Caco-2 (cell line): ENCODE data around the gene TECRL. TPM values are rescaled to one million over a fixed set of nuclear protein-coding genes. Genes with fewer than 3 reads are reported as not detected.

Experiments
- BruUV-seq: library from RNA; stranded (reverse); fragments of 400-500 nt; replicated peaks from 2 replicates; lab custom pipeline; 2021; lab: Mats Ljungman, UMichigan
- CTCF ChIA-PET: fragments of 300-600 bp; sonication (Branson Sonifier 250); formaldehyde crosslinking; loops from one replicate; lab custom pipeline; 2022; ENCODE audit warnings: antibody characterized with exemption; lab: Charles Lee
- POLR2A ChIA-PET: fragments of 300-600 bp; sonication (Branson Sonifier 250); formaldehyde crosslinking; loops from one replicate; lab custom pipeline; 2022; ENCODE audit warnings: antibody characterized with exemption; lab: Charles Lee
- DNase-seq, 2 experiments: peaks; one replicate each; pipeline versions ENCODE4 v3.0.0 to v3.0.0-alpha.2; 2020 to 2022
- H3K27me3 ChIP-seq: replicated peaks from 2 replicates; pipeline ENCODE4 v1.6.0; 2011; ENCODE audit warnings: low read length; ENCODE audit not compliant: control insufficient read depth, insufficient read depth
- H3K36me3 ChIP-seq: 2 replicates; pipeline ENCODE4 v1.5.1; 2011; ENCODE audit warnings: low read length; ENCODE audit not compliant: control insufficient read depth, insufficient read depth
- H3K4me1 ChIP-seq: fragments of 250-450 bp; sonication (Bioruptor Pico); 2 replicates; pipeline ENCODE4 v1.5.1; 2020; ENCODE audit warnings: mild to moderate bottlenecking
- H3K4me3 ChIP-seq: 2 replicates; pipeline ENCODE4 v1.5.1; 2011; ENCODE audit warnings: low read depth, mild to moderate bottlenecking, control low read depth, low read length
- H3K9me3 ChIP-seq: fragments of 250-450 bp; sonication (Bioruptor Pico); 2 replicates; pipeline ENCODE4 v1.5.1; 2020; ENCODE audit warnings: mild to moderate bottlenecking, moderate library complexity
- H3K27ac Mint-ChIP-seq: one replicate; pipeline ENCODE4 v1.8.0; 2022; ENCODE audit warnings: mixed read lengths; ENCODE audit not compliant: unreplicated experiment
- H3K27me3 Mint-ChIP-seq: one replicate; pipeline ENCODE4 v1.8.0; 2022; ENCODE audit warnings: mixed read lengths; ENCODE audit not compliant: insufficient read depth, unreplicated experiment
- H3K36me3 Mint-ChIP-seq: one replicate; pipeline ENCODE4 v1.8.0; 2022; ENCODE audit warnings: mild to moderate bottlenecking, mixed read lengths; ENCODE audit not compliant: insufficient read depth, unreplicated experiment
- H3K4me1 Mint-ChIP-seq: one replicate; pipeline ENCODE4 v1.8.0; 2022; ENCODE audit warnings: low read depth, mixed read lengths; ENCODE audit not compliant: unreplicated experiment
- H3K4me3 Mint-ChIP-seq: one replicate; pipeline ENCODE4 v1.8.0; 2022; ENCODE audit warnings: mild to moderate bottlenecking, moderate library complexity, mixed read lengths; ENCODE audit not compliant: unreplicated experiment
- H3K9me3 Mint-ChIP-seq: one replicate; pipeline ENCODE4 v1.8.0; 2022; ENCODE audit warnings: mixed read lengths; ENCODE audit not compliant: unreplicated experiment
- intact Hi-C: fragments of 100-400 bp; cut with micrococcal nuclease; formaldehyde crosslinking; loops from one replicate; pipeline ENCODE4 v1.10.0; 2022; ENCODE audit not compliant: unreplicated experiment
- total RNA-seq: library from RNA; stranded (reverse); gene quantifications from 2 replicates; pipeline ENCODE4 v1.2.3, GENCODE V29; 2022
- TF ChIP-seq, protein P1 (sequence below), 2 experiments: fragments of 200-600 bp in 1 of 2; IDR thresholded peaks; 1 replicate in 1 of 2; 2 replicates in 1 of 2; pipeline versions ENCODE4 v1.5.1 to v1.8.0; 2011 to 2022; ENCODE audit warnings: antibody characterized with exemption in 1 of 2, control low read depth in 1 of 2, inconsistent platforms in 1 of 2, low read depth in 1 of 2, low read length in 1 of 2, mild to moderate bottlenecking in 1 of 2, moderate library complexity in 1 of 2; ENCODE audit not compliant: insufficient read depth in 1 of 2, severe bottlenecking in 1 of 2, unreplicated experiment in 1 of 2

Gene TECRL
- total RNA-seq, 1 experiment from 2014 or later: not detected

DNA sequence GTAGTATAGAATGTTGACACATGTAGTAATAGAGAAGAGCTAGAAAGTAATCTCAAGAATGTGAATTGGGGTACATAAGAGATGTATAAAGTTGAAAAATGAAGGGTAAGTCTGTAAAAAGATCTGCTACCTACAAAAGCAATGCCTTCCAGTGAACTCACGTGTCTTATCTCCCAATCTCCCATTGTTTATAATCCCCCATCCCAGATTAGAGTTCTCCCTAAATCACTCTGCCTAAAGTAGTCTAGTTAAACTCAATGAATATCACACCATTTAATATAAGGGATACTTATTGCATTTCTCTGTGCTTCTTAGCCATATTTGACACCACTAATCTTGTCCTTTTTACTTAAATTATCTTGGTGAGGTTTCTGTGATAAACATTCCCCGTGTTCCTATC lies 6.6 kb downstream of the TECRL start:
- H3K4me3 ChIP-seq: no peak overlapping the region
- DNase-seq: no peak
- H3K36me3 ChIP-seq: no peaks in the 10 kb centered on the region
- H3K9me3 ChIP-seq: no peaks in the 10 kb centered on the region
- Mint-ChIP-seq H3K4me1 (no peaks in the 10 kb centered on the region), H3K4me3 (no peak overlapping the region), H3K36me3 (no peaks in the 10 kb centered on the region), H3K27me3 (no peaks in the 10 kb centered on the region), H3K9me3 (no peaks in the 10 kb centered on the region), H3K27ac (no peak overlapping the region)
- no peaks in the 10 kb centered on the region for H3K4me1 ChIP-seq
- intact Hi-C loops: no loop called here
- no peaks in the 10 kb centered on the region for H3K27me3 ChIP-seq
- TF ChIP-seq, protein P1, sequence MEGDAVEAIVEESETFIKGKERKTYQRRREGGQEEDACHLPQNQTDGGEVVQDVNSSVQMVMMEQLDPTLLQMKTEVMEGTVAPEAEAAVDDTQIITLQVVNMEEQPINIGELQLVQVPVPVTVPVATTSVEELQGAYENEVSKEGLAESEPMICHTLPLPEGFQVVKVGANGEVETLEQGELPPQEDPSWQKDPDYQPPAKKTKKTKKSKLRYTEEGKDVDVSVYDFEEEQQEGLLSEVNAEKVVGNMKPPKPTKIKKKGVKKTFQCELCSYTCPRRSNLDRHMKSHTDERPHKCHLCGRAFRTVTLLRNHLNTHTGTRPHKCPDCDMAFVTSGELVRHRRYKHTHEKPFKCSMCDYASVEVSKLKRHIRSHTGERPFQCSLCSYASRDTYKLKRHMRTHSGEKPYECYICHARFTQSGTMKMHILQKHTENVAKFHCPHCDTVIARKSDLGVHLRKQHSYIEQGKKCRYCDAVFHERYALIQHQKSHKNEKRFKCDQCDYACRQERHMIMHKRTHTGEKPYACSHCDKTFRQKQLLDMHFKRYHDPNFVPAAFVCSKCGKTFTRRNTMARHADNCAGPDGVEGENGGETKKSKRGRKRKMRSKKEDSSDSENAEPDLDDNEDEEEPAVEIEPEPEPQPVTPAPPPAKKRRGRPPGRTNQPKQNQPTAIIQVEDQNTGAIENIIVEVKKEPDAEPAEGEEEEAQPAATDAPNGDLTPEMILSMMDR (IDR thresholded peaks at IDR 0.05; ENCODE audit: insufficient read depth in 1 of 2, low read depth in 1 of 2, low read length in 1 of 2, severe bottlenecking in 1 of 2, unreplicated experiment in 1 of 2): no peak
- BruUV-seq: no TSS peak
- POLR2A ChIA-PET: no interaction called here
- CTCF ChIA-PET: no interaction called here

- Mint-ChIP-seq H3K9me3 (no peaks in the 10 kb centered on the region), H3K4me3 (no peak overlapping the region), H3K27ac (no peak overlapping the region), H3K27me3 (no peaks in the 10 kb centered on the region), H3K36me3 (no peaks in the 10 kb centered on the region), H3K4me1 (no peaks in the 10 kb centered on the region)
- no peaks in the 10 kb centered on the region for H3K9me3 ChIP-seq
- POLR2A ChIA-PET: no interaction called here
- no peak for DNase-seq
- CTCF ChIA-PET: no interaction called here
- TF ChIP-seq, protein P1 (IDR thresholded peaks at IDR 0.05; ENCODE audit: insufficient read depth in 1 of 2, low read depth in 1 of 2, low read length in 1 of 2, severe bottlenecking in 1 of 2, unreplicated experiment in 1 of 2): no peak
- BruUV-seq: no TSS peak
- no peaks in the 10 kb centered on the region for H3K36me3 ChIP-seq
- no peaks in the 10 kb centered on the region for H3K4me1 ChIP-seq
- H3K27me3 ChIP-seq: no peaks in the 10 kb centered on the region
- intact Hi-C loops: no loop called here
- no peak overlapping the region for H3K4me3 ChIP-seq
These were observed 9.7 kb downstream of the TECRL start for GRCh38 chr4:64399313-64400109.

- BruUV-seq: no TSS peak
- no peaks in the 10 kb centered on the region for H3K27me3 ChIP-seq
- TF ChIP-seq, protein P1 (IDR thresholded peaks at IDR 0.05; ENCODE audit: insufficient read depth in 1 of 2, low read depth in 1 of 2, low read length in 1 of 2, severe bottlenecking in 1 of 2, unreplicated experiment in 1 of 2): no peak
- Mint-ChIP-seq H3K4me3 (no peak overlapping the region), H3K4me1 (no peaks in the 10 kb centered on the region), H3K27ac (no peak overlapping the region), H3K27me3 (no peaks in the 10 kb centered on the region), H3K9me3 (no peaks in the 10 kb centered on the region), H3K36me3 (no peaks in the 10 kb centered on the region)
- no peak overlapping the region for H3K4me3 ChIP-seq
- no peaks in the 10 kb centered on the region for H3K4me1 ChIP-seq
- no peaks in the 10 kb centered on the region for H3K9me3 ChIP-seq
- no peaks in the 10 kb centered on the region for H3K36me3 ChIP-seq
- ChIA-PET CTCF (no interaction called here), POLR2A (no interaction called here)
- intact Hi-C loops: no loop called here
- no peak for DNase-seq
These were observed 14.8 kb downstream of the TECRL start for GRCh38 chr4:64394469-64394868.
